Upper lobe of left lung (tissue), 4 donors: ENCODE data around the gene FUNDC1.

ENCODE experiments used
- EP300 ChIP-seq, 4 donors: sonication (generic); formaldehyde crosslinking; IDR thresholded peaks; one replicate each; pipeline ENCODE4 v1.5.1; 2017; ENCODE audit warnings: antibody characterized with exemption in 4 of 4, control low read depth in 2 of 4
- TF ChIP-seq, protein P1 (sequence below), 6 experiments: fragments of 450-650 bp in 4 of 6; fragments of 200-600 bp in 2 of 6; sonication (generic) in 2 of 6; IDR thresholded peaks; one replicate each; pipeline ENCODE4 v1.5.1; 2016 to 2019; ENCODE audit warnings: antibody characterized with exemption in 6 of 6

- TF ChIP-seq, protein P1, sequence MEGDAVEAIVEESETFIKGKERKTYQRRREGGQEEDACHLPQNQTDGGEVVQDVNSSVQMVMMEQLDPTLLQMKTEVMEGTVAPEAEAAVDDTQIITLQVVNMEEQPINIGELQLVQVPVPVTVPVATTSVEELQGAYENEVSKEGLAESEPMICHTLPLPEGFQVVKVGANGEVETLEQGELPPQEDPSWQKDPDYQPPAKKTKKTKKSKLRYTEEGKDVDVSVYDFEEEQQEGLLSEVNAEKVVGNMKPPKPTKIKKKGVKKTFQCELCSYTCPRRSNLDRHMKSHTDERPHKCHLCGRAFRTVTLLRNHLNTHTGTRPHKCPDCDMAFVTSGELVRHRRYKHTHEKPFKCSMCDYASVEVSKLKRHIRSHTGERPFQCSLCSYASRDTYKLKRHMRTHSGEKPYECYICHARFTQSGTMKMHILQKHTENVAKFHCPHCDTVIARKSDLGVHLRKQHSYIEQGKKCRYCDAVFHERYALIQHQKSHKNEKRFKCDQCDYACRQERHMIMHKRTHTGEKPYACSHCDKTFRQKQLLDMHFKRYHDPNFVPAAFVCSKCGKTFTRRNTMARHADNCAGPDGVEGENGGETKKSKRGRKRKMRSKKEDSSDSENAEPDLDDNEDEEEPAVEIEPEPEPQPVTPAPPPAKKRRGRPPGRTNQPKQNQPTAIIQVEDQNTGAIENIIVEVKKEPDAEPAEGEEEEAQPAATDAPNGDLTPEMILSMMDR (IDR thresholded peaks at IDR 0.05) = no peak
- TF ChIP-seq EP300 (IDR thresholded peaks at IDR 0.05) = no peak
These were observed 36.0 kb downstream of the FUNDC1 start for GRCh38 chrX:44506678-44507077.
